ENCODE measurements around the gene CLEC1A.

The CLEC1A gene

GRCh38 chr12:10102322-10102721 is 3.5 kb upstream of the CLEC1A start:
- no peak overlapping the region for H3K4me3 ChIP-seq (ENCODE audit: insufficient read depth, low read depth, low read length, poor library complexity, severe bottlenecking)
- no peaks in the 10 kb centered on the region for H3K36me3 ChIP-seq (ENCODE audit: control insufficient read depth, insufficient read depth, low read length)
- H3K27me3 ChIP-seq (replicated peaks; ENCODE audit: control insufficient read depth, insufficient read depth, low read length, poor library complexity, severe bottlenecking) = no peaks in the 10 kb centered on the region
- no peak overlapping the region for H3K27ac ChIP-seq (ENCODE audit: insufficient read depth, low read length, poor library complexity, severe bottlenecking)
- no peaks in the 10 kb centered on the region for H3K9me3 ChIP-seq (ENCODE audit: control insufficient read depth, low read length)
- no peak for DNase-seq
- no peaks in the 10 kb centered on the region for H3K4me1 ChIP-seq (ENCODE audit: control insufficient read depth, insufficient read depth, low read length, poor library complexity, severe bottlenecking)

GRCh38 chr12:10101648-10102220 is 2.9 kb upstream of the CLEC1A start:
- Histone ChIP-seq H3K27me3 (replicated peaks; ENCODE audit: control insufficient read depth, insufficient read depth, low read length, poor library complexity, severe bottlenecking) (no peaks in the 10 kb centered on the region), H3K4me1 (ENCODE audit: control insufficient read depth, insufficient read depth, low read length, poor library complexity, severe bottlenecking) (no peaks in the 10 kb centered on the region), H3K9me3 (ENCODE audit: control insufficient read depth, low read length) (no peaks in the 10 kb centered on the region), H3K4me3 (ENCODE audit: insufficient read depth, low read depth, low read length, poor library complexity, severe bottlenecking) (no peak overlapping the region), H3K36me3 (ENCODE audit: control insufficient read depth, insufficient read depth, low read length) (no peaks in the 10 kb centered on the region), H3K27ac (ENCODE audit: insufficient read depth, low read length, poor library complexity, severe bottlenecking) (no peak overlapping the region)
- no peak for DNase-seq

GRCh38 chr12:10101042-10101579 is 2.3 kb upstream of the CLEC1A start:
- no peak for DNase-seq
- H3K4me3 ChIP-seq (ENCODE audit: insufficient read depth, low read depth, low read length, poor library complexity, severe bottlenecking) = no peak overlapping the region
- H3K27ac ChIP-seq (ENCODE audit: insufficient read depth, low read length, poor library complexity, severe bottlenecking) = no peak overlapping the region
- H3K36me3 ChIP-seq (ENCODE audit: control insufficient read depth, insufficient read depth, low read length) = no peaks in the 10 kb centered on the region
- H3K27me3 ChIP-seq (replicated peaks; ENCODE audit: control insufficient read depth, insufficient read depth, low read length, poor library complexity, severe bottlenecking) = no peaks in the 10 kb centered on the region
- no peaks in the 10 kb centered on the region for H3K4me1 ChIP-seq (ENCODE audit: control insufficient read depth, insufficient read depth, low read length, poor library complexity, severe bottlenecking)
- no peaks in the 10 kb centered on the region for H3K9me3 ChIP-seq (ENCODE audit: control insufficient read depth, low read length)

- Histone ChIP-seq H3K4me3 (ENCODE audit: insufficient read depth, low read depth, low read length, poor library complexity, severe bottlenecking) (no peak overlapping the region), H3K27me3 (replicated peaks; ENCODE audit: control insufficient read depth, insufficient read depth, low read length, poor library complexity, severe bottlenecking) (no peaks in the 10 kb centered on the region), H3K27ac (ENCODE audit: insufficient read depth, low read length, poor library complexity, severe bottlenecking) (no peak overlapping the region), H3K4me1 (ENCODE audit: control insufficient read depth, insufficient read depth, low read length, poor library complexity, severe bottlenecking) (no peaks in the 10 kb centered on the region), H3K36me3 (ENCODE audit: control insufficient read depth, insufficient read depth, low read length) (no peaks in the 10 kb centered on the region), H3K9me3 (ENCODE audit: control insufficient read depth, low read length) (no peaks in the 10 kb centered on the region)
- no peak for DNase-seq
Measured at GRCh38 chr12:10097521-10097920, 1.3 kb downstream of the CLEC1A start.

GRCh38 chr12:10095971-10096370 is 2.8 kb downstream of the CLEC1A start:
- no peak overlapping the region for H3K27ac ChIP-seq (ENCODE audit: insufficient read depth, low read length, poor library complexity, severe bottlenecking)
- H3K4me3 ChIP-seq (ENCODE audit: insufficient read depth, low read depth, low read length, poor library complexity, severe bottlenecking) = no peak overlapping the region
- H3K27me3 ChIP-seq (replicated peaks; ENCODE audit: control insufficient read depth, insufficient read depth, low read length, poor library complexity, severe bottlenecking) = no peaks in the 10 kb centered on the region
- H3K4me1 ChIP-seq (ENCODE audit: control insufficient read depth, insufficient read depth, low read length, poor library complexity, severe bottlenecking) = no peaks in the 10 kb centered on the region
- DNase-seq = no peak
- H3K36me3 ChIP-seq (ENCODE audit: control insufficient read depth, insufficient read depth, low read length) = no peaks in the 10 kb centered on the region
- no peaks in the 10 kb centered on the region for H3K9me3 ChIP-seq (ENCODE audit: control insufficient read depth, low read length)

GRCh38 chr12:10094646-10095395 is 4.0 kb downstream of the CLEC1A start:
- no peaks in the 10 kb centered on the region for H3K27me3 ChIP-seq (replicated peaks; ENCODE audit: control insufficient read depth, insufficient read depth, low read length, poor library complexity, severe bottlenecking)
- no peak overlapping the region for H3K27ac ChIP-seq (ENCODE audit: insufficient read depth, low read length, poor library complexity, severe bottlenecking)
- no peaks in the 10 kb centered on the region for H3K9me3 ChIP-seq (ENCODE audit: control insufficient read depth, low read length)
- H3K4me3 ChIP-seq (ENCODE audit: insufficient read depth, low read depth, low read length, poor library complexity, severe bottlenecking) = no peak overlapping the region
- H3K4me1 ChIP-seq (ENCODE audit: control insufficient read depth, insufficient read depth, low read length, poor library complexity, severe bottlenecking) = no peaks in the 10 kb centered on the region
- H3K36me3 ChIP-seq (ENCODE audit: control insufficient read depth, insufficient read depth, low read length) = no peaks in the 10 kb centered on the region
- DNase-seq = no peak

- no peak for DNase-seq
- no peaks in the 10 kb centered on the region for H3K36me3 ChIP-seq (ENCODE audit: control insufficient read depth, insufficient read depth, low read length)
- H3K27me3 ChIP-seq (replicated peaks; ENCODE audit: control insufficient read depth, insufficient read depth, low read length, poor library complexity, severe bottlenecking) = no peaks in the 10 kb centered on the region
- H3K9me3 ChIP-seq (ENCODE audit: control insufficient read depth, low read length) = no peaks in the 10 kb centered on the region
- H3K4me3 ChIP-seq (ENCODE audit: insufficient read depth, low read depth, low read length, poor library complexity, severe bottlenecking) = no peak overlapping the region
- no peak overlapping the region for H3K27ac ChIP-seq (ENCODE audit: insufficient read depth, low read length, poor library complexity, severe bottlenecking)
- H3K4me1 ChIP-seq (ENCODE audit: control insufficient read depth, insufficient read depth, low read length, poor library complexity, severe bottlenecking) = no peaks in the 10 kb centered on the region
Measured at GRCh38 chr12:10088955-10089900, 9.6 kb downstream of the CLEC1A start.

GRCh38 chr12:10088031-10088430 is 10.8 kb downstream of the CLEC1A start:
- Histone ChIP-seq H3K36me3 (ENCODE audit: control insufficient read depth, insufficient read depth, low read length) (no peaks in the 10 kb centered on the region), H3K27me3 (replicated peaks; ENCODE audit: control insufficient read depth, insufficient read depth, low read length, poor library complexity, severe bottlenecking) (no peaks in the 10 kb centered on the region), H3K4me1 (ENCODE audit: control insufficient read depth, insufficient read depth, low read length, poor library complexity, severe bottlenecking) (no peaks in the 10 kb centered on the region), H3K4me3 (ENCODE audit: insufficient read depth, low read depth, low read length, poor library complexity, severe bottlenecking) (no peak overlapping the region), H3K27ac (ENCODE audit: insufficient read depth, low read length, poor library complexity, severe bottlenecking) (no peak overlapping the region), H3K9me3 (ENCODE audit: control insufficient read depth, low read length) (no peaks in the 10 kb centered on the region)
- DNase-seq = no peak

- Histone ChIP-seq H3K9me3 (ENCODE audit: control insufficient read depth, low read length) (no peaks in the 10 kb centered on the region), H3K4me1 (ENCODE audit: control insufficient read depth, insufficient read depth, low read length, poor library complexity, severe bottlenecking) (no peaks in the 10 kb centered on the region), H3K27me3 (replicated peaks; ENCODE audit: control insufficient read depth, insufficient read depth, low read length, poor library complexity, severe bottlenecking) (peaks cover 4% of the 10 kb centered on the region), H3K36me3 (ENCODE audit: control insufficient read depth, insufficient read depth, low read length) (no peaks in the 10 kb centered on the region), H3K4me3 (ENCODE audit: insufficient read depth, low read depth, low read length, poor library complexity, severe bottlenecking) (no peak overlapping the region), H3K27ac (ENCODE audit: insufficient read depth, low read length, poor library complexity, severe bottlenecking) (no peak overlapping the region)
- no peak for DNase-seq
Measured at GRCh38 chr12:10086387-10086786, 12.4 kb downstream of the CLEC1A start.

Data from effector memory CD4-positive, alpha-beta T cell (primary cell).